Bronchial epithelial cell (primary cell): ENCODE data around the gene TCEAL7. TPM values are rescaled to one million over a fixed set of nuclear protein-coding genes. Genes with fewer than 3 reads are reported as not detected.
"Not testable (repeated sequence)": the region's sequence is repeated elsewhere in the genome, so short reads cannot be mapped to it uniquely, and the experiment has no call there.

Source experiments
- DNase-seq: peaks from one replicate; pipeline ENCODE4 v3.0.0-alpha.2; 2010; ENCODE audit warnings: low read depth
- FAIRE-seq: peaks from 2 replicates; lab custom pipeline; 2011; peaks lifted over from hg19 to GRCh38; lab: Jason Lieb, UNC
- H3K27me3 ChIP-seq: 2 replicates; pipeline ENCODE4 v1.5.1; 2011; ENCODE audit warnings: low read length; ENCODE audit not compliant: control insufficient read depth, insufficient read depth
- H3K36me3 ChIP-seq: 2 replicates; pipeline ENCODE4 v1.5.1; 2011; ENCODE audit warnings: low read length; ENCODE audit not compliant: control insufficient read depth, insufficient read depth
- H3K4me3 ChIP-seq: 2 replicates; pipeline ENCODE4 v1.5.1; 2011; ENCODE audit warnings: mild to moderate bottlenecking, low read depth, low read length, control low read depth
- CTCF ChIP-seq: IDR thresholded peaks from 2 replicates; pipeline ENCODE4 v1.5.1; 2011; ENCODE audit warnings: mild to moderate bottlenecking, moderate library complexity, low read length, control low read depth, inconsistent platforms; ENCODE audit not compliant: insufficient read depth, severe bottlenecking
- total RNA-seq: library from RNA; depleted of rRNA; stranded (reverse); fragments of >200 nt; gene quantifications from 2 replicates; pipeline ENCODE4 v1.2.1, GENCODE V29; 2014

TCEAL7 gene
- 0.77 and 1.1 TPM in 2 replicates for total RNA-seq

- TF ChIP-seq CTCF, result no peak
- DNase-seq, result peak; percentile 0
- FAIRE-seq, result no peak
- H3K36me3 ChIP-seq, result no peaks in the 10 kb centered on the region
- H3K4me3 ChIP-seq, result no peak within 1 kb of the TSS
- no peaks in the 10 kb centered on the region for H3K27me3 ChIP-seq
Measured at GRCh38 chrX:103329991-103330390, at the start of gene TCEAL7. TSS of gene TCEAL7 (plus strand) at chrX:103330239. CDS start at chrX:103331404, 1,165 bp downstream.

GRCh38 chrX:103293118-103293517 lies 36.9 kb upstream of the TCEAL7 start:
- no peak for TF ChIP-seq CTCF
- Histone ChIP-seq H3K36me3 (no peaks in the 10 kb centered on the region), H3K4me3 (no peak overlapping the region), H3K27me3 (no peaks in the 10 kb centered on the region)
- FAIRE-seq (no peak), DNase-seq (no peak)

GRCh38 chrX:103304705-103305104 lies 25.3 kb upstream of the TCEAL7 start:
- FAIRE-seq, result no peak
- TF ChIP-seq CTCF, result no peak
- no peaks in the 10 kb centered on the region for H3K27me3 ChIP-seq
- H3K36me3 ChIP-seq, result no peaks in the 10 kb centered on the region
- DNase-seq, result no peak
- no peak overlapping the region for H3K4me3 ChIP-seq

GRCh38 chrX:103305666-103306065 lies 24.4 kb upstream of the TCEAL7 start:
- not testable (repeated sequence) for FAIRE-seq

GRCh38 chrX:103309860-103310554 lies 20.0 kb upstream of the TCEAL7 start:
- no peak for FAIRE-seq
- DNase-seq, result no peak

More at GRCh38 chrX:103305666-103306065, 24.4 kb upstream of the TCEAL7 start:
- not testable (repeated sequence) for H3K4me3 ChIP-seq, DNase-seq, H3K36me3 ChIP-seq, H3K27me3 ChIP-seq

More at GRCh38 chrX:103309860-103310554, 20.0 kb upstream of the TCEAL7 start:
- Histone ChIP-seq H3K36me3 (no peaks in the 10 kb centered on the region), H3K4me3 (peak overlapping the region; percentile 66), H3K27me3 (no peaks in the 10 kb centered on the region)
- no peak for TF ChIP-seq CTCF
